Loucy (cell line): ENCODE data around the gene ETHE1.

Experiments used
- CTCF ChIP-seq: fragments of 200-600 bp; sonication (generic); conservative IDR thresholded peaks from 2 replicates; pipeline ENCODE4 v1.5.1; 2014; ENCODE audit warnings: mild to moderate bottlenecking, antibody characterized with exemption, low read length
- EZH2phosphoT487 ChIP-seq: fragments of 200-600 bp; IDR thresholded peaks from 2 replicates; pipeline ENCODE4 v1.6.1; 2018; ENCODE audit warnings: antibody characterized with exemption, mild to moderate bottlenecking, moderate library complexity, borderline replicate concordance

GRCh38 chr19:43466793-43467192 is 60.2 kb downstream of the ETHE1 start:
- TF ChIP-seq CTCF (no peak), EZH2phosphoT487 (no peak)
